OCI-LY3 (cell line): Measurements from ENCODE around the gene FANK1.

Experiments
- EZH2phosphoT487 ChIP-seq: fragments of 200-600 bp; shearing (Covaris generic); IDR thresholded peaks from 2 replicates; pipeline ENCODE4 v1.6.1; 2018; ENCODE audit warnings: antibody characterized with exemption, mixed run types, low read depth
- TF ChIP-seq, protein P1 (sequence below): fragments of 200-600, 300-600 bp; sonication (generic); IDR thresholded peaks from 2 replicates; pipeline ENCODE4 v1.5.1; 2014; ENCODE audit warnings: antibody characterized with exemption, low read length, low read depth

DNA sequence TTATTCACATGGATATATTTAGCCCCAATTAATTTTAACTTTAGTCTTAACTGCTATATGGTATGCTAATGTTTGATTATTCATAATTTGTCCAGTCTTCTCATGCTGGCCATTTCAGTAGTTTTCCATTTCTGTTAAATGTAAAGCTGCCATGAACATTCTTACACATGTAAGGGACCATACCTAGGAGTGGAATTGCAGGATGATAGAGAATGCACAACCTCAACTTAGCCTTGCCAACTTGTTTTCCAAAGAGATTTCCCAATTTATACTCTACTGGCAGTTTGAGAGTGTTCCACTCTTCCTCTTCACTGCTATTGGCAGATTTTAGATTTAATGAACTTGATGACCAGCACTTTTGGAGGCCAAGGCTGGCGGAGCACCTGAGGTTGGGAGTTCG is 68.2 kb downstream of the FANK1 start:
- TF ChIP-seq, protein P1, sequence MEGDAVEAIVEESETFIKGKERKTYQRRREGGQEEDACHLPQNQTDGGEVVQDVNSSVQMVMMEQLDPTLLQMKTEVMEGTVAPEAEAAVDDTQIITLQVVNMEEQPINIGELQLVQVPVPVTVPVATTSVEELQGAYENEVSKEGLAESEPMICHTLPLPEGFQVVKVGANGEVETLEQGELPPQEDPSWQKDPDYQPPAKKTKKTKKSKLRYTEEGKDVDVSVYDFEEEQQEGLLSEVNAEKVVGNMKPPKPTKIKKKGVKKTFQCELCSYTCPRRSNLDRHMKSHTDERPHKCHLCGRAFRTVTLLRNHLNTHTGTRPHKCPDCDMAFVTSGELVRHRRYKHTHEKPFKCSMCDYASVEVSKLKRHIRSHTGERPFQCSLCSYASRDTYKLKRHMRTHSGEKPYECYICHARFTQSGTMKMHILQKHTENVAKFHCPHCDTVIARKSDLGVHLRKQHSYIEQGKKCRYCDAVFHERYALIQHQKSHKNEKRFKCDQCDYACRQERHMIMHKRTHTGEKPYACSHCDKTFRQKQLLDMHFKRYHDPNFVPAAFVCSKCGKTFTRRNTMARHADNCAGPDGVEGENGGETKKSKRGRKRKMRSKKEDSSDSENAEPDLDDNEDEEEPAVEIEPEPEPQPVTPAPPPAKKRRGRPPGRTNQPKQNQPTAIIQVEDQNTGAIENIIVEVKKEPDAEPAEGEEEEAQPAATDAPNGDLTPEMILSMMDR, result no peak
- TF ChIP-seq EZH2phosphoT487, result no peak
